ENCODE data around the gene TSPYL4. TPM values are rescaled to one million over a fixed set of nuclear protein-coding genes. Genes with fewer than 3 reads are reported as not detected.

Gene TSPYL4
- total and polyA plus RNA-seq, 2 donors (not counting 3 experiments of a cell fraction or from before 2014, with no cell fraction given): 24.5 to 43.1 TPM

DNA sequence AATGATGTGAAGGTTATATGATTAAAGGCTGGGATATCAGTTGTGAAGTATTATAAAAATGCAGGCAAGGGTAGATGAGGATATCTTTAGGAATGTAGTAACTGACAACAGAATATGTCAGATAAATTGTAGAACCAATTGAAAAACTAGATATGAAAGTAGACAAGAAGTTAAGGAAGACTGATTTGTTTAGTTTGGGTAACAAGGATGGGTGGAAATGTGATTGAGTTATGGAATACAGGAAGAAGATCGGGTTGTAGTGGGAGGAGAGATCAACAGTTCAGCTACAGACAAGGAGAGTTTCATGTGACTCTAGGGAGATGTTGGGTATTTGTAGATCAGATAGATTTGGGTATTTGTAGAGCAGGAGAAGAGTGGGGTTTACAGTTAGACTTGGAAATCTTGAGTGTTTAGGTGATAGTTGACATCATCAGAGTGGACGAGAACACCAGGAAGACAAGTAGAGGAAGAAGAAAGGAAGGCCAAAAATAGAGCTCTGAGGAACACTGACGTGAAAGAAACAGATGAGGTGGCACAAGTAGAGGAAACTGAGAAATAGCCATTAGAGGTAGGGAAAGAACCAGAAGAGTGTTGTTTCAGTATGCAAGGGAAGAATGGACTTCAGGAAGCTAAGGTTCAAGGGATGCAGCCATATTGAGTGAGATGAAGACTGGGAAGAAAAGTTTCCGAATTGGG is 38.0 kb upstream of the TSPYL4 start:
- no peak overlapping the region for H3K9ac ChIP-seq (replicated peaks; ENCODE audit: extremely low read depth, insufficient read depth, low read length)
- H3K27ac ChIP-seq (ENCODE audit: insufficient read depth, low read depth, low read length): no peak overlapping the region
- BruUV-seq (replicated peaks): no TSS peak
- H3K36me3 ChIP-seq (ENCODE audit: control insufficient read depth in 2 of 2, extremely low read depth in 1 of 2, insufficient read depth in 2 of 2, low read length in 2 of 2): no peaks in the 10 kb centered on the region
- H3K27me3 ChIP-seq (ENCODE audit: control insufficient read depth in 2 of 2, insufficient read depth in 2 of 2, low read length in 2 of 2): no peaks in the 10 kb centered on the region
- H3K9me3 ChIP-seq (replicated peaks; ENCODE audit: control insufficient read depth, insufficient read depth, low read length): no peaks in the 10 kb centered on the region
- CTCF ChIA-PET: interaction anchor here (1.0 to 2.7 kb wide), 4 partner anchors 14 to 269 kb away, joined by 3 to 15 read pairs (median 4); partner anchors contain the start of gene CALHM5
- intact Hi-C loops (cut with micrococcal nuclease): no loop called here
- POLR2A ChIA-PET: no interaction called here
- no peaks in the 10 kb centered on the region for H3K79me2 ChIP-seq (ENCODE audit: control insufficient read depth, insufficient read depth, low read length)
- no peak overlapping the region for H3K4me3 ChIP-seq (replicated peaks in 1 of 3; ENCODE audit: insufficient read depth in 1 of 3, low read depth in 1 of 3, low read length in 3 of 3)
- H3K4me1 ChIP-seq (ENCODE audit: control insufficient read depth, extremely low read depth, insufficient read depth, low read length): no peaks in the 10 kb centered on the region
- no peaks in the 10 kb centered on the region for H4K20me1 ChIP-seq (replicated peaks; ENCODE audit: control insufficient read depth, extremely low read depth, insufficient read depth, low read length)
- peak overlapping the region; percentile 4 for H2AFZ ChIP-seq (ENCODE audit: low read depth, low read length)
- FAIRE-seq (no peak), DNase-seq (ENCODE audit: low read depth, low spot score) (no peak)
- H3K9me1 ChIP-seq (replicated peaks; ENCODE audit: control insufficient read depth, extremely low read depth, insufficient read depth, low read length): no peaks in the 10 kb centered on the region
- no peak overlapping the region for H3K4me2 ChIP-seq (ENCODE audit: insufficient read depth, low read length)
- dilution Hi-C loops (cut with MboI; ENCODE audit: extremely low pct_ligation_motif_present, low sequenced_read_pairs): no loop called here
- no peak for TF ChIP-seq GATA2 (IDR thresholded peaks at IDR 0.05; ENCODE audit: insufficient read depth, insufficient read length, low read depth, low read length)
- TF ChIP-seq EZH2 (IDR thresholded peaks at IDR 0.05; ENCODE audit: borderline replicate concordance, low read depth, low read length, severe bottlenecking): no peak
- no peak for TF ChIP-seq FOS (IDR thresholded peaks at IDR 0.05; ENCODE audit: borderline replicate concordance, insufficient read depth, low read length)
- no peak for TF ChIP-seq POLR2AphosphoS5 (IDR thresholded peaks at IDR 0.05; ENCODE audit: insufficient read depth, low read depth, low read length)
- TF ChIP-seq, protein P1, sequence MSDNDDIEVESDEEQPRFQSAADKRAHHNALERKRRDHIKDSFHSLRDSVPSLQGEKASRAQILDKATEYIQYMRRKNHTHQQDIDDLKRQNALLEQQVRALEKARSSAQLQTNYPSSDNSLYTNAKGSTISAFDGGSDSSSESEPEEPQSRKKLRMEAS (IDR thresholded peaks at IDR 0.05; ENCODE audit: insufficient read depth, insufficient read length): no peak
- TF ChIP-seq JUN (IDR thresholded peaks at IDR 0.05; ENCODE audit: borderline replicate concordance, insufficient read depth, insufficient read length, low read depth): no peak
- TF ChIP-seq, protein P2, sequence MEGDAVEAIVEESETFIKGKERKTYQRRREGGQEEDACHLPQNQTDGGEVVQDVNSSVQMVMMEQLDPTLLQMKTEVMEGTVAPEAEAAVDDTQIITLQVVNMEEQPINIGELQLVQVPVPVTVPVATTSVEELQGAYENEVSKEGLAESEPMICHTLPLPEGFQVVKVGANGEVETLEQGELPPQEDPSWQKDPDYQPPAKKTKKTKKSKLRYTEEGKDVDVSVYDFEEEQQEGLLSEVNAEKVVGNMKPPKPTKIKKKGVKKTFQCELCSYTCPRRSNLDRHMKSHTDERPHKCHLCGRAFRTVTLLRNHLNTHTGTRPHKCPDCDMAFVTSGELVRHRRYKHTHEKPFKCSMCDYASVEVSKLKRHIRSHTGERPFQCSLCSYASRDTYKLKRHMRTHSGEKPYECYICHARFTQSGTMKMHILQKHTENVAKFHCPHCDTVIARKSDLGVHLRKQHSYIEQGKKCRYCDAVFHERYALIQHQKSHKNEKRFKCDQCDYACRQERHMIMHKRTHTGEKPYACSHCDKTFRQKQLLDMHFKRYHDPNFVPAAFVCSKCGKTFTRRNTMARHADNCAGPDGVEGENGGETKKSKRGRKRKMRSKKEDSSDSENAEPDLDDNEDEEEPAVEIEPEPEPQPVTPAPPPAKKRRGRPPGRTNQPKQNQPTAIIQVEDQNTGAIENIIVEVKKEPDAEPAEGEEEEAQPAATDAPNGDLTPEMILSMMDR (IDR thresholded peaks at IDR 0.05; ENCODE audit: extremely low read depth in 1 of 2, insufficient read depth in 1 of 2, low read depth in 1 of 2, low read length in 2 of 2): no peak
- no peak for TF ChIP-seq POLR2A (IDR thresholded peaks at IDR 0.05; ENCODE audit: low read depth, low read length)
- TF ChIP-seq MYC (IDR thresholded peaks at IDR 0.05; ENCODE audit: low read depth, low read length): no peak

Data from endothelial cell of umbilical vein (primary cell).